SK-N-SH (cell line): Measurements from ENCODE around the gene WBP1. TPM values are rescaled to one million over a fixed set of nuclear protein-coding genes. Genes with fewer than 3 reads are reported as not detected.

Experiments
- CTCF ChIA-PET: fragments of 300-600, 350-600 bp; formaldehyde crosslinking; extraction: SDS; loops from one replicate; lab custom pipeline; 2021; lab: Yijun Ruan, JAX
- POLR2A ChIA-PET: fragments of 350-600 bp; sonication (Branson Sonifier 250); formaldehyde crosslinking; extraction: SDS; loops from one replicate; lab custom pipeline; 2020; ENCODE audit warnings: antibody characterized with exemption, inconsistent platforms; lab: Yijun Ruan, JAX
- DNase-seq: peaks from one replicate; pipeline ENCODE4 v3.0.0; 2012
- H2AFZ ChIP-seq: fragments of 200-600 bp; sonication (generic); 2 replicates; pipeline ENCODE4 v1.8.1; 2016; ENCODE audit warnings: antibody characterized with exemption, mild to moderate bottlenecking, low read depth
- H3F3A ChIP-seq: fragments of 200-600 bp; sonication (generic); replicated peaks from 2 replicates; pipeline ENCODE3; 2016; ENCODE audit warnings: antibody characterized with exemption, mild to moderate bottlenecking; ENCODE audit not compliant: insufficient read depth
- H3K27ac ChIP-seq, 2 experiments: fragments of 200-500 bp in 1 of 2; fragments of 200-600 bp in 1 of 2; sonication (Bioruptor generic) in 1 of 2; sonication (generic), shearing (Covaris generic) in 1 of 2; 2 replicates each; pipeline versions ENCODE4 v1.5.1 to v1.6.1; 2014 to 2016; ENCODE audit warnings: low read depth in 2 of 2, inconsistent platforms in 1 of 2, low read length in 1 of 2, mild to moderate bottlenecking in 1 of 2, mixed read lengths in 1 of 2
- H3K27me3 ChIP-seq: fragments of 200-600 bp; sonication (generic), shearing (Covaris generic); 2 replicates; pipeline ENCODE4 v1.6.1; 2016; ENCODE audit warnings: mixed run types; ENCODE audit not compliant: insufficient read depth
- H3K36me3 ChIP-seq, 2 experiments: fragments of 200-500 bp in 1 of 2; fragments of 200-600 bp in 1 of 2; sonication (Bioruptor generic) in 1 of 2; sonication (generic) in 1 of 2; replicated peaks in 1 of 2; 2 replicates each; pipeline versions ENCODE3 to v1.5.1; 2014 to 2016; ENCODE audit warnings: low read length in 1 of 2, mild to moderate bottlenecking in 1 of 2; ENCODE audit not compliant: insufficient read depth in 2 of 2, control insufficient read depth in 1 of 2
- H3K4me1 ChIP-seq, 2 experiments: fragments of 200-500 bp in 1 of 2; fragments of 200-600 bp in 1 of 2; sonication (Bioruptor generic) in 1 of 2; sonication (generic), shearing (Covaris generic) in 1 of 2; 2 replicates each; pipeline versions ENCODE4 v1.5.1 to v1.6.1; 2014 to 2016; ENCODE audit warnings: low read depth in 1 of 2, low read length in 1 of 2, mixed run types in 1 of 2; ENCODE audit not compliant: insufficient read depth in 2 of 2, control insufficient read depth in 1 of 2
- H3K4me2 ChIP-seq: fragments of 200-600 bp; sonication (generic), shearing (Covaris generic); 2 replicates; pipeline ENCODE4 v1.6.1; 2017; ENCODE audit warnings: mixed run types
- H3K4me3 ChIP-seq, 2 experiments: fragments of 200-500 bp in 1 of 2; fragments of 200-600 bp in 1 of 2; sonication (Bioruptor generic) in 1 of 2; sonication (generic), shearing (Covaris generic) in 1 of 2; 2 replicates each; pipeline versions ENCODE4 v1.5.1 to v1.8.1; 2014 to 2016; ENCODE audit warnings: low read depth in 2 of 2, inconsistent platforms in 1 of 2, low read length in 1 of 2, mild to moderate bottlenecking in 1 of 2, mixed read lengths in 1 of 2, moderate library complexity in 1 of 2
- H3K79me2 ChIP-seq: fragments of 200-600 bp; sonication (generic); 2 replicates; pipeline ENCODE4 v1.8.1; 2017; ENCODE audit warnings: mild to moderate bottlenecking; ENCODE audit not compliant: insufficient read depth
- H3K9ac ChIP-seq: fragments of 200-600 bp; sonication (generic); 2 replicates; pipeline ENCODE4 v1.6.1; 2017; ENCODE audit warnings: mixed run types
- H3K9me2 ChIP-seq: fragments of 200-600 bp; sonication (generic); 2 replicates; pipeline ENCODE4 v1.6.1; 2017; ENCODE audit warnings: mixed run types
- H3K9me3 ChIP-seq: fragments of 200-600 bp; sonication (generic); 2 replicates; pipeline ENCODE4 v1.6.1; 2017; ENCODE audit warnings: mixed run types, mild to moderate bottlenecking, moderate library complexity
- H4K20me1 ChIP-seq: fragments of 200-600 bp; sonication (generic); 2 replicates; pipeline ENCODE4 v1.6.1; 2017; ENCODE audit warnings: mild to moderate bottlenecking, mixed run types; ENCODE audit not compliant: insufficient read depth
- ELF1 ChIP-seq: IDR thresholded peaks from 2 replicates; pipeline ENCODE4 v1.4.0; 2012
- GABPA ChIP-seq: IDR thresholded peaks from 2 replicates; pipeline ENCODE4 v1.4.0; 2012; ENCODE audit warnings: low read depth, mild to moderate bottlenecking
- IRF3 ChIP-seq: fragments of 150-350 bp; IDR thresholded peaks from 2 replicates; pipeline ENCODE4 v1.6.1; 2016; ENCODE audit warnings: mild to moderate bottlenecking, low read depth, low read length
- JUND ChIP-seq: IDR thresholded peaks from 2 replicates; pipeline ENCODE4 v1.4.0; 2012
- MEF2A ChIP-seq: IDR thresholded peaks from 2 replicates; pipeline ENCODE4 v1.4.0; 2012; ENCODE audit warnings: low read depth, borderline replicate concordance
- MXI1 ChIP-seq: IDR thresholded peaks from 2 replicates; pipeline ENCODE4 v1.6.1; 2012; ENCODE audit warnings: mild to moderate bottlenecking, low read depth, low read length, improper control_type of control experiment
- NFIC ChIP-seq: IDR thresholded peaks from 2 replicates; pipeline ENCODE4 v1.4.0; 2012; ENCODE audit warnings: borderline replicate concordance
- POLR2AphosphoS5 ChIP-seq: IDR thresholded peaks from 2 replicates; pipeline ENCODE4 v1.6.1; 2012; ENCODE audit warnings: low read depth, low read length
- RCOR1 ChIP-seq: fragments of 150-350 bp; IDR thresholded peaks from 2 replicates; pipeline ENCODE4 v1.6.1; 2017; ENCODE audit warnings: antibody characterized with exemption, low read length
- SIN3A ChIP-seq: IDR thresholded peaks from 2 replicates; pipeline ENCODE4 v1.6.1; 2012; ENCODE audit warnings: low read depth, mild to moderate bottlenecking, low read length, moderate library complexity, borderline replicate concordance
- SMC3 ChIP-seq: IDR thresholded peaks from 2 replicates; pipeline ENCODE4 v1.6.1; 2012; ENCODE audit warnings: low read depth, low read length, improper control_type of control experiment
- TAF1 ChIP-seq: IDR thresholded peaks from 2 replicates; pipeline ENCODE4 v1.6.1; 2012; ENCODE audit warnings: low read depth, mild to moderate bottlenecking, low read length, moderate library complexity, borderline replicate concordance
- TCF12 ChIP-seq: IDR thresholded peaks from 2 replicates; pipeline ENCODE4 v1.4.0; 2012
- TEAD4 ChIP-seq: IDR thresholded peaks from 2 replicates; pipeline ENCODE4 v1.4.0; 2012; ENCODE audit warnings: mild to moderate bottlenecking, borderline replicate concordance; ENCODE audit not compliant: insufficient read depth
- USF1 ChIP-seq: IDR thresholded peaks from 2 replicates; pipeline ENCODE4 v1.4.0; 2012; ENCODE audit warnings: low read depth, borderline replicate concordance
- USF2 ChIP-seq: fragments of 150-350 bp; IDR thresholded peaks from 2 replicates; pipeline ENCODE4 v1.6.1; 2017; ENCODE audit warnings: antibody characterized with exemption, low read length, low read depth, borderline replicate concordance
- YY1 ChIP-seq: IDR thresholded peaks from 2 replicates; pipeline ENCODE4 v1.4.0; 2012; ENCODE audit warnings: low read depth, mild to moderate bottlenecking
- WGBS: methylation state at CpG from one replicate; pipeline ENCODE4 v1.1.6; 2017; ENCODE audit warnings: low lambda C conversion rate; 5-methylcytosine and 5-hydroxymethylcytosine counted together
- polyA plus RNA-seq, 3 experiments: library from polyadenylated mRNA; depleted of rRNA; stranded (reverse); fragments of >200 nt; gene quantifications; 2 replicates each; pipeline ENCODE4 v1.2.3, GENCODE V29; 2012
- TF ChIP-seq, protein P1 (sequence below): IDR thresholded peaks from 2 replicates; pipeline ENCODE4; 2012

The WBP1 gene
- polyA plus RNA-seq, 1 of the 3 experiments (the other 2 are of a cell fraction), result 184 TPM

GRCh38 chr2:74424995-74425406 is 33.2 kb upstream of the WBP1 start:
- Histone ChIP-seq H3K4me2 (no peak overlapping the region), H3K4me1 (peaks cover 0 to 16% of the 10 kb centered on the region in 2 experiments; a peak in 1 of 4 replicates), H3K27me3 (no peaks in the 10 kb centered on the region), H4K20me1 (no peaks in the 10 kb centered on the region), H3K9me3 (no peaks in the 10 kb centered on the region), H3K79me2 (no peaks in the 10 kb centered on the region), H2AFZ (no peak overlapping the region), H3F3A (peaks cover 8% of the 10 kb centered on the region), H3K4me3 (no peak overlapping the region), H3K27ac (no peak overlapping the region), H3K9ac (no peak overlapping the region), H3K9me2 (no peaks in the 10 kb centered on the region), H3K36me3 (peaks cover 6 to 39% of the 10 kb centered on the region in 2 experiments)
- ChIA-PET POLR2A (interaction anchor here (2.7 kb wide), 1 partner anchor 15 kb away, joined by 15 read pairs; no protein-coding TSS in a partner anchor), CTCF (no interaction called here)
- TF ChIP-seq SMC3 (no peak), TCF12 (no peak), TEAD4 (no peak), JUND (no peak), POLR2AphosphoS5 (no peak; the same call in 1 of the 2 replicates), SIN3A (no peak), YY1 (no peak), MXI1 (no peak), MEF2A (no peak), IRF3 (no peak)
- TF ChIP-seq, protein P1, sequence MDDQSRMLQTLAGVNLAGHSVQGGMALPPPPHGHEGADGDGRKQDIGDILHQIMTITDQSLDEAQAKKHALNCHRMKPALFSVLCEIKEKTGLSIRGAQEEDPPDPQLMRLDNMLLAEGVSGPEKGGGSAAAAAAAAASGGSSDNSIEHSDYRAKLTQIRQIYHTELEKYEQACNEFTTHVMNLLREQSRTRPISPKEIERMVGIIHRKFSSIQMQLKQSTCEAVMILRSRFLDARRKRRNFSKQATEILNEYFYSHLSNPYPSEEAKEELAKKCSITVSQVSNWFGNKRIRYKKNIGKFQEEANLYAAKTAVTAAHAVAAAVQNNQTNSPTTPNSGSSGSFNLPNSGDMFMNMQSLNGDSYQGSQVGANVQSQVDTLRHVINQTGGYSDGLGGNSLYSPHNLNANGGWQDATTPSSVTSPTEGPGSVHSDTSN, result no peak
- 85% methylated on average over 2 of the region's 5 CpGs for WGBS
- no peak for DNase-seq

- no peak overlapping the region for H3K27ac ChIP-seq
- H3F3A ChIP-seq, result peaks cover 8% of the 10 kb centered on the region
- TF ChIP-seq USF2 (no peak), NFIC (no peak), TAF1 (no peak), TEAD4 (no peak), USF1 (no peak), RCOR1 (no peak), TCF12 (no peak), ELF1 (no peak), SMC3 (no peak), GABPA (no peak)
- peaks cover 0 to 13% of the 10 kb centered on the region in 2 experiments; a peak in 1 of 4 replicates for H3K4me1 ChIP-seq
- H3K9me2 ChIP-seq, result no peaks in the 10 kb centered on the region
- H3K4me3 ChIP-seq, result no peak overlapping the region
- no peaks in the 10 kb centered on the region for H3K79me2 ChIP-seq
- H3K4me2 ChIP-seq, result no peak overlapping the region
- POLR2A ChIA-PET, result interaction anchor here (2.7 kb wide), 1 partner anchor 14 kb away, joined by 15 read pairs; no protein-coding TSS in a partner anchor
- 67% methylated on average over 3 of the region's 7 CpGs for WGBS
- H2AFZ ChIP-seq, result no peak overlapping the region
- CTCF ChIA-PET, result no interaction called here
- peaks cover 6 to 43% of the 10 kb centered on the region in 2 experiments for H3K36me3 ChIP-seq
- H3K27me3 ChIP-seq, result no peaks in the 10 kb centered on the region
- no peak overlapping the region for H3K9ac ChIP-seq
- no peaks in the 10 kb centered on the region for H4K20me1 ChIP-seq
- H3K9me3 ChIP-seq, result no peaks in the 10 kb centered on the region
- peak; percentile 8 for DNase-seq
Observed at GRCh38 chr2:74425523-74425922, 32.7 kb upstream of the WBP1 start.
